IMR-90 (cell line): Measurements from ENCODE around the gene FCN1. TPM values are rescaled to one million over a fixed set of nuclear protein-coding genes. Genes with fewer than 3 reads are reported as not detected.

Source experiments
- ATAC-seq: fragments of 200-7000 bp; cut with Tn5 transposase; 2 replicates; pipeline ENCODE4 v1.9.1; 2020; ENCODE audit warnings: low read depth, mild to moderate bottlenecking, moderate library complexity
- BruUV-seq: library from RNA; stranded (reverse); fragments of 400-500 nt; replicated peaks from 2 replicates; lab custom pipeline; 2021; lab: Mats Ljungman, UMichigan
- CTCF ChIA-PET: fragments of 300-600 bp; formaldehyde crosslinking; extraction: SDS; loops from one replicate; lab custom pipeline; 2021; ENCODE audit warnings: antibody characterized with exemption; lab: Yijun Ruan, JAX
- POLR2A ChIA-PET: fragments of 300-600 bp; sonication (Branson Sonifier 250); formaldehyde crosslinking; loops from one replicate; lab custom pipeline; 2022; ENCODE audit warnings: antibody characterized with exemption; ENCODE audit not compliant: unreplicated experiment; lab: Charles Lee
- DNase-seq: peaks from one replicate; pipeline ENCODE4 v3.0.0; 2013
- H2AFZ ChIP-seq: replicated peaks from 2 replicates; pipeline ENCODE3; 2013; ENCODE audit warnings: low read length, mild to moderate bottlenecking; ENCODE audit not compliant: poor library complexity
- H2AK5ac ChIP-seq: 2 replicates; pipeline ENCODE4 v1.6.1; 2013; ENCODE audit warnings: low read depth, low read length, inconsistent platforms
- H2AK9ac ChIP-seq: replicated peaks from 2 replicates; pipeline ENCODE3; 2013; ENCODE audit warnings: mild to moderate bottlenecking, low read depth, low read length, moderate library complexity; ENCODE audit not compliant: poor library complexity
- H2BK120ac ChIP-seq: 2 replicates; pipeline ENCODE4 v1.6.1; 2013; ENCODE audit warnings: low read depth, low read length, inconsistent platforms
- H2BK15ac ChIP-seq: 3 replicates; pipeline ENCODE4 v1.6.1; 2013; ENCODE audit warnings: low read depth, low read length, inconsistent platforms
- H2BK20ac ChIP-seq: 2 replicates; pipeline ENCODE4 v1.6.1; 2013; ENCODE audit warnings: low read depth, mild to moderate bottlenecking, inconsistent platforms, low read length, moderate library complexity
- H2BK5ac ChIP-seq: 2 replicates; pipeline ENCODE4 v1.6.1; 2013; ENCODE audit warnings: mild to moderate bottlenecking, low read depth, low read length, inconsistent platforms; ENCODE audit not compliant: poor library complexity, severe bottlenecking
- H3K14ac ChIP-seq: replicated peaks from 2 replicates; pipeline ENCODE4 v1.6.1; 2013; ENCODE audit warnings: low read depth, low read length, inconsistent platforms
- H3K18ac ChIP-seq: 2 replicates; pipeline ENCODE4 v1.6.1; 2013; ENCODE audit warnings: low read depth, low read length, control low read depth
- H3K23ac ChIP-seq: 2 replicates; pipeline ENCODE4 v1.6.1; 2013; ENCODE audit warnings: low read depth, low read length, inconsistent platforms
- H3K27ac ChIP-seq: 2 replicates; pipeline ENCODE4 v1.5.1; 2013; ENCODE audit warnings: mild to moderate bottlenecking, control low read depth, low read length; ENCODE audit not compliant: insufficient read depth
- H3K27me3 ChIP-seq: 2 replicates; pipeline ENCODE4 v1.6.1; 2013; ENCODE audit warnings: low read length; ENCODE audit not compliant: control insufficient read depth, insufficient read depth
- H3K36me3 ChIP-seq: 2 replicates; pipeline ENCODE4 v1.6.1; 2013; ENCODE audit warnings: low read length, mixed read lengths; ENCODE audit not compliant: control insufficient read depth, insufficient read depth
- H3K4ac ChIP-seq: 2 replicates; pipeline ENCODE4 v1.6.1; 2013; ENCODE audit warnings: low read depth, low read length, inconsistent platforms
- H3K4me1 ChIP-seq: 2 replicates; pipeline ENCODE4 v1.6.1; 2013; ENCODE audit warnings: low read length, mixed read lengths; ENCODE audit not compliant: control insufficient read depth, insufficient read depth
- H3K4me2 ChIP-seq: 2 replicates; pipeline ENCODE4 v1.6.1; 2013; ENCODE audit warnings: low read depth, mild to moderate bottlenecking, control low read depth, low read length, moderate library complexity
- H3K4me3 ChIP-seq: 2 replicates; pipeline ENCODE4 v1.5.1; 2013; ENCODE audit warnings: low read depth, mild to moderate bottlenecking, control low read depth, low read length, moderate library complexity; ENCODE audit not compliant: insufficient read depth
- H3K56ac ChIP-seq: 2 replicates; pipeline ENCODE4 v1.6.1; 2013; ENCODE audit warnings: low read length, inconsistent platforms; ENCODE audit not compliant: insufficient read depth; ENCODE audit errors: extremely low read depth
- H3K79me1 ChIP-seq, 2 experiments: 2 replicates each; pipeline ENCODE4 v1.6.1; 2013; ENCODE audit warnings: low read length in 2 of 2, inconsistent platforms in 1 of 2, low read depth in 1 of 2
- H3K9ac ChIP-seq: 2 replicates; pipeline ENCODE4 v1.6.1; 2013; ENCODE audit warnings: low read depth, low read length, control low read depth
- H3K9me1 ChIP-seq: 2 replicates; pipeline ENCODE4 v1.6.1; 2013; ENCODE audit warnings: low read length, inconsistent platforms; ENCODE audit not compliant: insufficient read depth
- H3K9me3 ChIP-seq: 2 replicates; pipeline ENCODE4 v1.6.1; 2013; ENCODE audit warnings: low read length; ENCODE audit not compliant: control insufficient read depth, insufficient read depth
- H4K20me1 ChIP-seq: 2 replicates; pipeline ENCODE4 v1.6.1; 2013; ENCODE audit warnings: low read length, inconsistent platforms; ENCODE audit not compliant: insufficient read depth
- H4K5ac ChIP-seq: 2 replicates; pipeline ENCODE4 v1.6.1; 2013; ENCODE audit warnings: mild to moderate bottlenecking, low read depth, low read length, control low read depth
- H4K8ac ChIP-seq, 2 experiments: 2 replicates each; pipeline ENCODE4 v1.6.1; 2013; ENCODE audit warnings: low read depth in 2 of 2, low read length in 2 of 2, control low read depth in 1 of 2, inconsistent platforms in 1 of 2
- H4K91ac ChIP-seq: 2 replicates; pipeline ENCODE4 v1.6.1; 2013; ENCODE audit warnings: low read depth, low read length, inconsistent platforms; ENCODE audit not compliant: insufficient read depth
- CHD1 ChIP-seq: IDR thresholded peaks from 2 replicates; pipeline ENCODE4 v1.6.1; 2012; ENCODE audit warnings: low read depth, low read length, improper control_type of control experiment
- POLR2A ChIP-seq: IDR thresholded peaks from 2 replicates; pipeline ENCODE4 v1.6.1; 2012; ENCODE audit warnings: mild to moderate bottlenecking, low read depth, low read length
- RFX5 ChIP-seq: IDR thresholded peaks from 2 replicates; pipeline ENCODE4 v1.8.0; 2012; ENCODE audit warnings: low read depth, mild to moderate bottlenecking, low read length, moderate library complexity
- USF2 ChIP-seq: fragments of 150-350 bp; IDR thresholded peaks from 2 replicates; pipeline ENCODE4 v1.6.1; 2017; ENCODE audit warnings: mild to moderate bottlenecking, antibody characterized with exemption, low read length, low read depth
- WGBS, 2 experiments: methylation state at CpG; one replicate each; pipeline versions ENCODE4 v1.1.5 to v1.1.7; 2013; ENCODE audit warnings: missing lambda C conversion rate in 2 of 2; ENCODE audit not compliant: insufficient read length in 1 of 2; ENCODE audit errors: extremely low coverage in 2 of 2; 5-methylcytosine and 5-hydroxymethylcytosine counted together
- dilution Hi-C: fragments of 300-500 bp; cut with HindIII; formaldehyde crosslinking; loops from one replicate; pipeline ENCODE4 v1.14.3; 2018; ENCODE audit warnings: low sequenced_read_pairs; ENCODE audit not compliant: unreplicated experiment
- in situ Hi-C: fragments of 300-500 bp; cut with MboI; formaldehyde crosslinking; loops from 3 replicates; pipeline ENCODE4 v1.14.3; 2019; ENCODE audit warnings: low sequenced_read_pairs, inconsistent platforms, mixed read lengths
- intact Hi-C: fragments of 100-400 bp; cut with micrococcal nuclease; formaldehyde crosslinking; loops from 2 replicates; pipeline ENCODE4 v1.10.0; 2022
- polyA plus RNA-seq, 3 experiments: library from polyadenylated mRNA; depleted of rRNA; stranded (reverse); fragments of >200 nt; gene quantifications; 2 replicates each; pipeline ENCODE4 v1.2.3, GENCODE V29; 2012; ENCODE audit warnings: low replicate concordance in 1 of 3
- total RNA-seq: library from RNA; depleted of rRNA; stranded (reverse); fragments of >200 nt; gene quantifications from 2 replicates; pipeline ENCODE4 v1.2.3, GENCODE V29; 2012

FCN1 gene
- total and polyA plus RNA-seq, 2 of the 4 experiments (the other 2 are of a cell fraction) = not detected

- no peak overlapping the region for H4K8ac ChIP-seq
- no peak overlapping the region for H3K4ac ChIP-seq
- no peak overlapping the region for H3K18ac ChIP-seq
- H3K56ac ChIP-seq = no peak overlapping the region
- BruUV-seq = no TSS peak
- H3K79me1 ChIP-seq = no peaks in the 10 kb centered on the region
- no peak overlapping the region for H3K9ac ChIP-seq
- POLR2A ChIA-PET = no interaction called here
- H2AK9ac ChIP-seq = no peak overlapping the region
- H3K23ac ChIP-seq = no peak overlapping the region
- CTCF ChIA-PET = no interaction called here
- no peak overlapping the region for H3K4me3 ChIP-seq
- in situ Hi-C loops = no loop called here
- 69% methylated on average over 4 of the region's 13 CpGs; no CpG with 5 or more reads in 1 of the 2 experiments for WGBS, 2 experiments
- H2AFZ ChIP-seq = no peak overlapping the region
- H3K27ac ChIP-seq = no peak overlapping the region
- no peak overlapping the region for H2BK5ac ChIP-seq
- H2BK15ac ChIP-seq = no peak overlapping the region
- no peak overlapping the region for H4K91ac ChIP-seq
- H2BK20ac ChIP-seq = no peak overlapping the region
- no peak for DNase-seq
- H3K4me2 ChIP-seq = no peak overlapping the region
- no peaks in the 10 kb centered on the region for H3K9me1 ChIP-seq
- TF ChIP-seq RFX5 (no peak), USF2 (no peak), CHD1 (no peak), POLR2A (no peak)
- peaks cover 62% of the 10 kb centered on the region for H3K27me3 ChIP-seq
- H3K9me3 ChIP-seq = no peaks in the 10 kb centered on the region
- no peak overlapping the region for H2AK5ac ChIP-seq
- no peaks in the 10 kb centered on the region for H3K4me1 ChIP-seq
- H3K36me3 ChIP-seq = no peaks in the 10 kb centered on the region
- no peak overlapping the region for H2BK120ac ChIP-seq
- no peak overlapping the region for H4K5ac ChIP-seq
- dilution Hi-C loops = no loop called here
- no peak for ATAC-seq
- intact Hi-C loops = no loop called here
- H4K20me1 ChIP-seq = no peaks in the 10 kb centered on the region
- no peak overlapping the region for H3K14ac ChIP-seq
Measured at GRCh38 chr9:134936346-134937163, 18.8 kb upstream of the FCN1 start.
